Caco-2 (cell line): ENCODE results near the gene FBXO21. TPM values are rescaled to one million over a fixed set of nuclear protein-coding genes. Genes with fewer than 3 reads are reported as not detected.

Source experiments
- BruUV-seq: library from RNA; stranded (reverse); fragments of 400-500 nt; replicated peaks from 2 replicates; lab custom pipeline; 2021; lab: Mats Ljungman, UMichigan
- CTCF ChIA-PET: fragments of 300-600 bp; sonication (Branson Sonifier 250); formaldehyde crosslinking; loops from one replicate; lab custom pipeline; 2022; ENCODE audit warnings: antibody characterized with exemption; lab: Charles Lee
- POLR2A ChIA-PET: fragments of 300-600 bp; sonication (Branson Sonifier 250); formaldehyde crosslinking; loops from one replicate; lab custom pipeline; 2022; ENCODE audit warnings: antibody characterized with exemption; lab: Charles Lee
- DNase-seq, 2 experiments: peaks; one replicate each; pipeline versions ENCODE4 v3.0.0 to v3.0.0-alpha.2; 2020 to 2022
- H3K27me3 ChIP-seq: replicated peaks from 2 replicates; pipeline ENCODE4 v1.6.0; 2011; ENCODE audit warnings: low read length; ENCODE audit not compliant: control insufficient read depth, insufficient read depth
- H3K36me3 ChIP-seq: 2 replicates; pipeline ENCODE4 v1.5.1; 2011; ENCODE audit warnings: low read length; ENCODE audit not compliant: control insufficient read depth, insufficient read depth
- H3K4me1 ChIP-seq: fragments of 250-450 bp; sonication (Bioruptor Pico); 2 replicates; pipeline ENCODE4 v1.5.1; 2020; ENCODE audit warnings: mild to moderate bottlenecking
- H3K4me3 ChIP-seq: 2 replicates; pipeline ENCODE4 v1.5.1; 2011; ENCODE audit warnings: low read depth, mild to moderate bottlenecking, control low read depth, low read length
- H3K9me3 ChIP-seq: fragments of 250-450 bp; sonication (Bioruptor Pico); 2 replicates; pipeline ENCODE4 v1.5.1; 2020; ENCODE audit warnings: mild to moderate bottlenecking, moderate library complexity
- H3K27ac Mint-ChIP-seq: one replicate; pipeline ENCODE4 v1.8.0; 2022; ENCODE audit warnings: mixed read lengths; ENCODE audit not compliant: unreplicated experiment
- H3K27me3 Mint-ChIP-seq: one replicate; pipeline ENCODE4 v1.8.0; 2022; ENCODE audit warnings: mixed read lengths; ENCODE audit not compliant: insufficient read depth, unreplicated experiment
- H3K36me3 Mint-ChIP-seq: one replicate; pipeline ENCODE4 v1.8.0; 2022; ENCODE audit warnings: mild to moderate bottlenecking, mixed read lengths; ENCODE audit not compliant: insufficient read depth, unreplicated experiment
- H3K4me1 Mint-ChIP-seq: one replicate; pipeline ENCODE4 v1.8.0; 2022; ENCODE audit warnings: low read depth, mixed read lengths; ENCODE audit not compliant: unreplicated experiment
- H3K4me3 Mint-ChIP-seq: one replicate; pipeline ENCODE4 v1.8.0; 2022; ENCODE audit warnings: mild to moderate bottlenecking, moderate library complexity, mixed read lengths; ENCODE audit not compliant: unreplicated experiment
- H3K9me3 Mint-ChIP-seq: one replicate; pipeline ENCODE4 v1.8.0; 2022; ENCODE audit warnings: mixed read lengths; ENCODE audit not compliant: unreplicated experiment
- intact Hi-C: fragments of 100-400 bp; cut with micrococcal nuclease; formaldehyde crosslinking; loops from one replicate; pipeline ENCODE4 v1.10.0; 2022; ENCODE audit not compliant: unreplicated experiment
- total RNA-seq: library from RNA; stranded (reverse); gene quantifications from 2 replicates; pipeline ENCODE4 v1.2.3, GENCODE V29; 2022
- TF ChIP-seq, protein P1 (sequence below), 2 experiments: fragments of 200-600 bp in 1 of 2; IDR thresholded peaks; 1 replicate in 1 of 2; 2 replicates in 1 of 2; pipeline versions ENCODE4 v1.5.1 to v1.8.0; 2011 to 2022; ENCODE audit warnings: antibody characterized with exemption in 1 of 2, control low read depth in 1 of 2, inconsistent platforms in 1 of 2, low read depth in 1 of 2, low read length in 1 of 2, mild to moderate bottlenecking in 1 of 2, moderate library complexity in 1 of 2; ENCODE audit not compliant: insufficient read depth in 1 of 2, severe bottlenecking in 1 of 2, unreplicated experiment in 1 of 2

Gene FBXO21
- total RNA-seq, 1 experiment from 2014 or later, result 44.5 TPM

DNA sequence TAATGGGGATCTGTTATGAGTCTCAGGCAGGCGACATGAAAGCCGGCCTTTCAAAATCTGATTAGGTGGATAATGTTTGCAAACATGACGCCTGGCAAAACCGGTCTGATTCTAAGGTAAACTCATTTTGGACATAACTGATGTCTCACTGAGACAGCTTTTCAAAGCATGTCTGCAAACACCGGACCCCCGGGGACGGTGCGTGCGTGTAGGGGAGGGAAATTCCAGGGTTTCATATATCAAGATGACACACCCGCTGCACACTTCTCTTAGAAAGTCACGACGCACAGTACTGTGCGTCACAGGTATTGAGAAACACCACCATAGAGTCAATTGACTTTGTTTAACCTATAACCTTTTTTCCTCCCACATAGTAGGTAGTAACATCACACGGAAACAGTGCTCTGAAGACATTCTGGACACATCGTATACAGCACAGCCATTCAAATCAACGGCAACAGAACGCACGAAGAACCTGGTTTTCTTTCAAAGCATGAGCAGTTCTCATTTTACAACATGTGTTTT is 47.2 kb downstream of the FBXO21 start:
- no TSS peak for BruUV-seq
- ChIA-PET POLR2A (no interaction called here), CTCF (interaction anchor here (0.6 kb wide), 1 partner anchor 111 kb away, joined by 3 read pairs; no protein-coding TSS in a partner anchor)
- no peaks in the 10 kb centered on the region for H3K36me3 ChIP-seq
- H3K4me1 ChIP-seq, result peaks cover 20% of the 10 kb centered on the region
- Mint-ChIP-seq H3K27ac (peak overlapping the region; percentile 93), H3K4me3 (peak overlapping the region; percentile 76), H3K4me1 (peaks cover 14% of the 10 kb centered on the region), H3K36me3 (peaks cover 28% of the 10 kb centered on the region), H3K9me3 (no peaks in the 10 kb centered on the region), H3K27me3 (no peaks in the 10 kb centered on the region)
- no peaks in the 10 kb centered on the region for H3K27me3 ChIP-seq
- intact Hi-C loops, result no loop called here
- TF ChIP-seq, protein P1, sequence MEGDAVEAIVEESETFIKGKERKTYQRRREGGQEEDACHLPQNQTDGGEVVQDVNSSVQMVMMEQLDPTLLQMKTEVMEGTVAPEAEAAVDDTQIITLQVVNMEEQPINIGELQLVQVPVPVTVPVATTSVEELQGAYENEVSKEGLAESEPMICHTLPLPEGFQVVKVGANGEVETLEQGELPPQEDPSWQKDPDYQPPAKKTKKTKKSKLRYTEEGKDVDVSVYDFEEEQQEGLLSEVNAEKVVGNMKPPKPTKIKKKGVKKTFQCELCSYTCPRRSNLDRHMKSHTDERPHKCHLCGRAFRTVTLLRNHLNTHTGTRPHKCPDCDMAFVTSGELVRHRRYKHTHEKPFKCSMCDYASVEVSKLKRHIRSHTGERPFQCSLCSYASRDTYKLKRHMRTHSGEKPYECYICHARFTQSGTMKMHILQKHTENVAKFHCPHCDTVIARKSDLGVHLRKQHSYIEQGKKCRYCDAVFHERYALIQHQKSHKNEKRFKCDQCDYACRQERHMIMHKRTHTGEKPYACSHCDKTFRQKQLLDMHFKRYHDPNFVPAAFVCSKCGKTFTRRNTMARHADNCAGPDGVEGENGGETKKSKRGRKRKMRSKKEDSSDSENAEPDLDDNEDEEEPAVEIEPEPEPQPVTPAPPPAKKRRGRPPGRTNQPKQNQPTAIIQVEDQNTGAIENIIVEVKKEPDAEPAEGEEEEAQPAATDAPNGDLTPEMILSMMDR (IDR thresholded peaks at IDR 0.05; ENCODE audit: insufficient read depth in 1 of 2, low read depth in 1 of 2, low read length in 1 of 2, severe bottlenecking in 1 of 2, unreplicated experiment in 1 of 2), result no peak
- peak; percentile 85 to 86 for DNase-seq
- no peaks in the 10 kb centered on the region for H3K9me3 ChIP-seq
- H3K4me3 ChIP-seq, result peak overlapping the region; percentile 24

DNA sequence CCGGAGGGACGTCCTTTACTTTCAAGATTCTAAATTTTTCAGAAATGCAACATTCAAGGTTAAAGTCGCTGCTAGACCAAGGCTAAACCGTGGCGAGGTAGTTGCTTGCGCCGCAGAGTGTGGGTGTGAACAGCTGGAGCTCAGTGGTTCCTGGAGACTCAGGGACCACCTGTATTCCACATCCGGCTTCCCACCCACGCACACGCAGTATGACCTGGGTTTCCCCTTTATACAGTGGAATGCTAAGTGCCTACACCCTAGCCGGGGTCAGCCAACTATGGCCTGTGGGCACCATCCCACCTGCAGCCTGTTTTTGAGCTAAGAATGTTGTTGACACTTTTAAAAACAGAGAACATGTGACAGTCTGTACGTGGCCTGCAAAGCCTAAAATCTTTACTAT is 48.2 kb downstream of the FBXO21 start:
- TF ChIP-seq, protein P1 (IDR thresholded peaks at IDR 0.05; ENCODE audit: insufficient read depth in 1 of 2, low read depth in 1 of 2, low read length in 1 of 2, severe bottlenecking in 1 of 2, unreplicated experiment in 1 of 2), result no peak
- H3K4me3 Mint-ChIP-seq, result no peak overlapping the region
- CTCF ChIA-PET, result no interaction called here
- Histone ChIP-seq H3K36me3 (no peaks in the 10 kb centered on the region), H3K4me1 (peaks cover 20% of the 10 kb centered on the region), H3K4me3 (no peak overlapping the region), H3K27me3 (no peaks in the 10 kb centered on the region), H3K9me3 (no peaks in the 10 kb centered on the region)
- H3K4me1 Mint-ChIP-seq, result peaks cover 14% of the 10 kb centered on the region
- no peaks in the 10 kb centered on the region for H3K9me3 Mint-ChIP-seq
- POLR2A ChIA-PET, result no interaction called here
- no TSS peak for BruUV-seq
- intact Hi-C loops, result no loop called here
- H3K27ac Mint-ChIP-seq, result peak overlapping the region; percentile 93
- DNase-seq, result no peak
- peaks cover 22% of the 10 kb centered on the region for H3K36me3 Mint-ChIP-seq
- H3K27me3 Mint-ChIP-seq, result no peaks in the 10 kb centered on the region

DNA sequence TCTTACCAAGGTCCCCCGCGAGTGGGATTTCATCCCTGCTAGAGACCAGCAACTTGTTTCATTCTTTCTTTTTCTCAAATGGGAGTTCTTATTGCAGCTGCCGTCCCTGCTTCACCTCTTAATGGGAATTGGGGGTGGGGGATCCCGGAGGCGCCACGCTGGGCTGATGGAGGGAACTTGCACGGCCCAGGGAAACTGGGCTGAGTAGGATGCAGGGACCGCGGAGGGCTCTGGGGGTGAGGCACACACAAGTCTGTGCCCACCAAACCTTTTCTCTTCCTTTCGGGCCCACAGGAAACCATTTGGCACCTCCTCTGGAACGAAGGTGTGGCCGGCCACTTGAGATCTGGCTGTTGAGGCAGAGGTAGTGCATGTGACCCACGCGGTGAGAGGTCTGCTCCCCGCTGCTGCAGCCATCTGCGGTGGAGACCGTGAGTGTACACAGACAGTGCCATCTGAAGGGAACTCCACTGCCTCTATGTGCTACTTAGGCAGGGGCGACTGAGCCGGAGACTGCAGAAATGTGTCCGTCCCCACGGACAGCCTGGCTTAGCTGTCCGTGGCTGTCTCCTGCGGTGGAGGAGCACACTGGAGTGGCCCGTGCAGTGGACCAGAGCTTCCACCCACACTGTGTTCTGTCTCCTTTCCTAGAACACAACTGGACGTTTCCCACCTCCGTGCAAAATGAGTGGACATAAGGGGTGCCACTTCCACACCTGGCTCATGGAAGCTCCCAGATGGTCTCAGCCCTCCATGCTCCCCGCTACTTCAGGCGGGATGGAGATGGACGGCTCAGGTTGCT is 49.0 kb downstream of the FBXO21 start:
- Histone ChIP-seq H3K9me3 (no peaks in the 10 kb centered on the region), H3K4me1 (peaks cover 20% of the 10 kb centered on the region), H3K27me3 (no peaks in the 10 kb centered on the region), H3K4me3 (no peak overlapping the region), H3K36me3 (no peaks in the 10 kb centered on the region)
- ChIA-PET CTCF (no interaction called here), POLR2A (no interaction called here)
- Mint-ChIP-seq H3K4me1 (peaks cover 14% of the 10 kb centered on the region), H3K4me3 (no peak overlapping the region), H3K9me3 (no peaks in the 10 kb centered on the region), H3K27me3 (no peaks in the 10 kb centered on the region), H3K36me3 (peaks cover 20% of the 10 kb centered on the region), H3K27ac (no peak overlapping the region)
- no TSS peak for BruUV-seq
- no peak for DNase-seq
- TF ChIP-seq, protein P1 (IDR thresholded peaks at IDR 0.05; ENCODE audit: insufficient read depth in 1 of 2, low read depth in 1 of 2, low read length in 1 of 2, severe bottlenecking in 1 of 2, unreplicated experiment in 1 of 2), result no peak
- intact Hi-C loops, result no loop called here
